Thoracic aorta (tissue), 2 donors: ENCODE measurements around the gene SLFN5. TPM values are rescaled to one million over a fixed set of nuclear protein-coding genes. Genes with fewer than 3 reads are reported as not detected.
"Not testable (repeated sequence)": the region's sequence is repeated elsewhere in the genome, so short reads cannot be mapped to it uniquely, and the experiment has no call there.

ENCODE experiments used
- ATAC-seq: fragments of 150-250 bp; one replicate; pipeline ENCODE4 v1.8.0; 2017; ENCODE audit warnings: low read depth; ENCODE audit not compliant: insufficient number of reproducible peaks, low FRiP score
- DNase-seq: peaks from one replicate; pipeline ENCODE4 v3.0.0-alpha.2; 2020; ENCODE audit warnings: low spot score
- H3K27ac ChIP-seq, 2 donors: fragments of 200-600 bp; sonication (generic); 1 replicate in 1 of 2; 2 replicates in 1 of 2; pipeline ENCODE4 v1.5.1; 2016; ENCODE audit warnings: mild to moderate bottlenecking in 2 of 2, moderate library complexity in 2 of 2
- H3K27me3 ChIP-seq: fragments of 200-600 bp; sonication (generic); replicated peaks from 2 replicates; pipeline ENCODE4 v1.6.0; 2016; ENCODE audit warnings: mild to moderate bottlenecking; ENCODE audit not compliant: insufficient read depth
- H3K36me3 ChIP-seq: fragments of 200-600 bp; sonication (generic); one replicate; pipeline ENCODE4 v1.5.1; 2016
- H3K4me1 ChIP-seq, 2 donors: fragments of 200-600 bp; sonication (generic); 1 replicate in 1 of 2; 2 replicates in 1 of 2; pipeline versions ENCODE4 v1.5.1 to v1.6.0; 2016; ENCODE audit warnings: low read depth in 2 of 2, mild to moderate bottlenecking in 1 of 2; ENCODE audit not compliant: control insufficient read depth in 1 of 2
- H3K4me3 ChIP-seq: fragments of 200-600 bp; sonication (generic); 2 replicates; pipeline ENCODE4 v1.5.1; 2016; ENCODE audit warnings: mild to moderate bottlenecking
- H3K9me3 ChIP-seq: fragments of 200-600 bp; sonication (generic); 2 replicates; pipeline ENCODE4 v1.5.1; 2016
- total RNA-seq, 2 donors: library from RNA; depleted of rRNA; stranded (reverse); fragments of >200 nt; gene quantifications; one replicate each; pipeline versions ENCODE4 v1.1.0 to v1.2.3, GENCODE V29; 2016
- TF ChIP-seq, protein P1 (sequence below): fragments of 200-600 bp; sonication (generic); IDR thresholded peaks from one replicate; pipeline ENCODE4 v1.5.1; 2019; ENCODE audit warnings: antibody characterized with exemption

The SLFN5 gene
- total RNA-seq, 2 donors from 2014 or later, result 19.0 to 23.8 TPM

DNA sequence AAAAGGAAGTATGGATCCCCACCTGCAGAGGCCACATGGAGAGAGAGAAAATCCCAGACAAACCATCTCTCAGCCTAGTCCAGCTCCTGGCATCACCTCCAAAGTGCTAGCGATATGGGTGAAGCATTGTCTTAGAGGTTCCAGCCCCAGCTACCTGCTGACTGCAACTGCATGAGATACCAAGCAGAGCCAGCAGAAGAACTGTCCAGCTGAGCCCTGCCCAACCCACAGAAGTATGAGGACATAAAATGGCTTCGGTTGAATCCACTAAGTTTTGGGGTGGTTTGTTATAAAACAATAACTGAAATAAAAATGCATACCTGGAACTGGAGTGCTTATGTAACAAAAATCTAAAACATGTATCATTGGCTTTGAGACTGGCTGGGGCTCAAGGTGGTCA is 20.4 kb upstream of the SLFN5 start:
- ATAC-seq, result no peak
- no peak overlapping the region for H3K4me3 ChIP-seq
- H3K27ac ChIP-seq, result no peak overlapping the region
- no peaks in the 10 kb centered on the region for H3K9me3 ChIP-seq
- no peaks in the 10 kb centered on the region for H3K4me1 ChIP-seq
- H3K36me3 ChIP-seq, result no peaks in the 10 kb centered on the region
- TF ChIP-seq, protein P1, sequence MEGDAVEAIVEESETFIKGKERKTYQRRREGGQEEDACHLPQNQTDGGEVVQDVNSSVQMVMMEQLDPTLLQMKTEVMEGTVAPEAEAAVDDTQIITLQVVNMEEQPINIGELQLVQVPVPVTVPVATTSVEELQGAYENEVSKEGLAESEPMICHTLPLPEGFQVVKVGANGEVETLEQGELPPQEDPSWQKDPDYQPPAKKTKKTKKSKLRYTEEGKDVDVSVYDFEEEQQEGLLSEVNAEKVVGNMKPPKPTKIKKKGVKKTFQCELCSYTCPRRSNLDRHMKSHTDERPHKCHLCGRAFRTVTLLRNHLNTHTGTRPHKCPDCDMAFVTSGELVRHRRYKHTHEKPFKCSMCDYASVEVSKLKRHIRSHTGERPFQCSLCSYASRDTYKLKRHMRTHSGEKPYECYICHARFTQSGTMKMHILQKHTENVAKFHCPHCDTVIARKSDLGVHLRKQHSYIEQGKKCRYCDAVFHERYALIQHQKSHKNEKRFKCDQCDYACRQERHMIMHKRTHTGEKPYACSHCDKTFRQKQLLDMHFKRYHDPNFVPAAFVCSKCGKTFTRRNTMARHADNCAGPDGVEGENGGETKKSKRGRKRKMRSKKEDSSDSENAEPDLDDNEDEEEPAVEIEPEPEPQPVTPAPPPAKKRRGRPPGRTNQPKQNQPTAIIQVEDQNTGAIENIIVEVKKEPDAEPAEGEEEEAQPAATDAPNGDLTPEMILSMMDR, result no peak
- no peaks in the 10 kb centered on the region for H3K27me3 ChIP-seq
- no peak for DNase-seq

DNA sequence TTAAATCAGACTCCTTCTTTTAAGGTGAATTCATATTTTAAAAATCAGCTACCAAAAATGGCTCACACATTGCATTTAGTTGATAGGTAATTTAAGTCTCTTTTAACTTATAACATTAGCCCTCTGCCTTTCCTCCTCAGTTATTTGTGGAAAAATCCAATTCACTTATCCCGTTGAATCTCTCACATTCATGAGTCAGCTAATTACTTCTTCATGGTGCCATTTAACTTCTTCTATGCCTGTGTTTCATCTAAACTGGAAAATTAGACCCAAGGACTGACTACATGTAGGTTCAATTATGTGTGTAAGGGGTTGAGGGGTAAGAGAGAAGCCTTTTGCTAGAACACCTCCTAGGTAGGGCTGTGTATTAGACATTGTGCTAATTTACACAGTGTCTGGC is 18.4 kb upstream of the SLFN5 start:
- TF ChIP-seq, protein P1, result no peak
- H3K9me3 ChIP-seq, result no peaks in the 10 kb centered on the region
- H3K4me3 ChIP-seq, result no peak overlapping the region
- no peaks in the 10 kb centered on the region for H3K27me3 ChIP-seq
- H3K36me3 ChIP-seq, result no peaks in the 10 kb centered on the region
- ATAC-seq, result no peak
- H3K4me1 ChIP-seq, result no peaks in the 10 kb centered on the region
- H3K27ac ChIP-seq, result no peak overlapping the region
- no peak for DNase-seq

DNA sequence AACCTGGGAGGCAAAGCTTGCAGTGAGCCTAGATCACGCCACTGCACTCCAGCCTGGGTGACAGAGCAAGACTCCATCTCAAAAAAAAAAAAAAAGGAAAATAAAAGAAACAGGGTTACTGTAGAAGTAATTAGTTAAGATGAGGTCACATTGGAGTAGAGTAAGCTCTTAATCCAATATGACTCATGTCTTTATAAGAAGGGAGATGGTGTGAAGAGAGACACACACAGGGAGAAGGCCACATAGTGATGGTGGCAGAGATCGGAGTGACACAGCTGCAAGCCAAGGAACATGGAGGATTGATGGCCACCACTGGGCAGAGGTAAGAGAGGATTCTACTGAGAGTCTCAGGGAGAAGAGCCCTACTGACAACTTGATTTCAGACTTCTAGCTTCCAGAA is 15.3 kb upstream of the SLFN5 start:
- no peak for ATAC-seq
- Histone ChIP-seq H3K36me3 (no peaks in the 10 kb centered on the region), H3K27me3 (no peaks in the 10 kb centered on the region), H3K4me1 (no peaks in the 10 kb centered on the region), H3K27ac (no peak overlapping the region), H3K9me3 (no peaks in the 10 kb centered on the region), H3K4me3 (no peak overlapping the region)
- no peak for DNase-seq
- TF ChIP-seq, protein P1, result no peak

DNA sequence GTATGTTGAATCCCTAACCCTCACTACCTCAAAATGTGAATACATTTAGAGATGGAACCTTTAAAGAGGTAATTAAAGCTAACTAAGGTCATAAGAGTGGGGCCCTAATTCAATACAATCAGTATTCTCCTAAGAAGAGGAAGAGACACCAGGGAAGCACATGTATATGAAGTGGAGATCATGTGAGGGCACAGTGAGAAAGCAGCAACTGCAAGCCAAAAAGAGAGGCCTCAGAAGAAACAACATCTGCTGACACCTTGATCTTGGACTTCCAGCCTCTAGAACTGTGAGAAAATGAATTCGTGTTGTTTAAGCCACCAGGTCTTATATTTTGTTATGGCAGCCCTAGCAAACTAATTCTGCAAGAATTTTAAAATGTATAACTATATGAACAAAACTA is 13.2 kb upstream of the SLFN5 start:
- Histone ChIP-seq H3K36me3 (no peaks in the 10 kb centered on the region), H3K27ac (no peak overlapping the region), H3K4me1 (no peaks in the 10 kb centered on the region), H3K9me3 (no peaks in the 10 kb centered on the region), H3K27me3 (no peaks in the 10 kb centered on the region), H3K4me3 (no peak overlapping the region)
- TF ChIP-seq, protein P1, result no peak
- ATAC-seq (no peak), DNase-seq (no peak)

DNA sequence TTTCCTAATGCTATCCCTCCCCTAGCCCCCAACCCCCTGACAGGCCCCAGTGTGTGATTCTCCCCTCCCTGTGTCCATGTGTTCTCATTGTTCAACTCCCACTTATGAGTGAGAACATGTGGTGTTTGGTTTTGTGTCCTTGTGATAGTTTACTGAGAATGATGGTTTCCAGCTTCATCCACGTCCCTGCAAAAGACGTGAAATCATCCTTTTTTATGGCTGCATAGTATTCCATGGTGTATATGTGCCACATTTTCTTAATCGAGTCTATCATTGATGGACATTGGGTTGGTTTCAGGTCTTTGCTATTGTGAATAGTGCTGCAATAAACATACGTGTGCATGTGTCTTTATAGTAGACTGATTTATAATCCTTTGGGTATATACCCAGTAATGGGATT is 8.6 kb upstream of the SLFN5 start:
- not testable (repeated sequence) for H3K27ac ChIP-seq, DNase-seq, H3K4me3 ChIP-seq, H3K4me1 ChIP-seq, H3K9me3 ChIP-seq, ATAC-seq, H3K36me3 ChIP-seq, H3K27me3 ChIP-seq

DNA sequence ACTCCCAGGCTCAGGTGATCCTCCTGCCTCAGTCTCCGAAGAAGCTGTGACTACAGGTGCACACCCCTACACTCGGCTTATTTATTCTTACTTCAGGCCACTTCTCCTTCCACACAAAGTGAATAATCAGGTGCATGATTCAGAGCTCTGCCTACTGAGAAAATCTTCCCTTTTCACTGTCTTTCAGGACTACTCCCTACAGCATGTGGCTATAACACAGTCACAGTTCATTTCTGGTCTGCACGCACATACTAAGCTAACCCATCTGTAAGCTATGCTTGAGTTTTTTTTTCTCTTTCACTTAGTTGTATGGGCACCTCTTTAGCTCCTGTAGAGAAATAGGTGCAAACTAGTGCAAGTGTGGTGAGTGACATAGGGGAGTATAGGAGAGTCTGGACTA is 7.6 kb upstream of the SLFN5 start:
- TF ChIP-seq, protein P1, result no peak
- no peak for ATAC-seq
- no peaks in the 10 kb centered on the region for H3K27me3 ChIP-seq

More for the DNA sequence above, 7.6 kb upstream of the SLFN5 start:
- Histone ChIP-seq H3K36me3 (no peaks in the 10 kb centered on the region), H3K9me3 (no peaks in the 10 kb centered on the region), H3K27ac (no peak overlapping the region), H3K4me1 (no peaks in the 10 kb centered on the region), H3K4me3 (no peak overlapping the region)
- no peak for DNase-seq
